Mucosa of rectum (tissue), 2 donors: ENCODE results near the gene SLC50A1.
"Not testable (repeated sequence)": the region's sequence is repeated elsewhere in the genome, so short reads cannot be mapped to it uniquely, and the experiment has no call there.

ENCODE experiments used
- H3K27ac ChIP-seq, 2 donors: one replicate each; pipeline ENCODE4 v1.7.0; 2013; ENCODE audit warnings: inconsistent platforms in 2 of 2, low read depth in 2 of 2, low read length in 2 of 2
- H3K27me3 ChIP-seq, 2 donors: one replicate each; pipeline ENCODE4 v1.7.0; 2013; ENCODE audit warnings: low read length in 2 of 2; ENCODE audit not compliant: control insufficient read depth in 2 of 2, insufficient read depth in 2 of 2
- H3K36me3 ChIP-seq, 2 donors: one replicate each; pipeline ENCODE4 v1.7.0; 2013; ENCODE audit warnings: low read length in 2 of 2; ENCODE audit not compliant: control insufficient read depth in 2 of 2, insufficient read depth in 2 of 2
- H3K4me1 ChIP-seq, 2 donors: one replicate each; pipeline ENCODE4 v1.7.0; 2013; ENCODE audit warnings: low read length in 2 of 2, mild to moderate bottlenecking in 1 of 2; ENCODE audit not compliant: control insufficient read depth in 2 of 2, insufficient read depth in 2 of 2
- H3K4me3 ChIP-seq, 2 donors: one replicate each; pipeline ENCODE4 v1.7.0; 2013; ENCODE audit warnings: low read length in 2 of 2
- H3K9ac ChIP-seq, 2 donors: one replicate each; pipeline ENCODE4 v1.7.0; 2013; ENCODE audit warnings: low read length in 2 of 2, low read depth in 1 of 2, mild to moderate bottlenecking in 1 of 2
- H3K9me3 ChIP-seq, 2 donors: one replicate each; pipeline ENCODE4 v1.7.0; 2013; ENCODE audit warnings: low read length in 2 of 2; ENCODE audit not compliant: control insufficient read depth in 2 of 2
- donor health status: healthy.
- donor health status: Normal muscosa, but diverticular disease.

The SLC50A1 gene

GRCh38 chr1:155116113-155116764 lies 19.4 kb upstream of the SLC50A1 start:
- Histone ChIP-seq H3K9ac (no peak overlapping the region), H3K9me3 (no peaks in the 10 kb centered on the region), H3K27me3 (no peaks in the 10 kb centered on the region), H3K36me3 (no peaks in the 10 kb centered on the region), H3K27ac (no peak overlapping the region), H3K4me3 (no peak overlapping the region), H3K4me1 (peaks cover 17 to 31% of the 10 kb centered on the region in 2 donors)

- Histone ChIP-seq H3K27ac (no peak overlapping the region), H3K36me3 (no peaks in the 10 kb centered on the region), H3K9me3 (no peaks in the 10 kb centered on the region), H3K27me3 (no peaks in the 10 kb centered on the region), H3K4me3 (no peak overlapping the region), H3K4me1 (peaks cover 17 to 31% of the 10 kb centered on the region in 2 donors), H3K9ac (no peak overlapping the region)
Observed at GRCh38 chr1:155117610-155118009, 18.0 kb upstream of the SLC50A1 start.

GRCh38 chr1:155118090-155118489 lies 17.6 kb upstream of the SLC50A1 start:
- H3K27me3 ChIP-seq, H3K9me3 ChIP-seq, H3K27ac ChIP-seq, H3K36me3 ChIP-seq, H3K4me3 ChIP-seq, H3K9ac ChIP-seq: not testable (repeated sequence)
- H3K4me1 ChIP-seq, result peaks cover 17 to 31% of the 10 kb centered on the region in 2 donors

GRCh38 chr1:155120253-155120652 lies 15.4 kb upstream of the SLC50A1 start:
- H3K9ac ChIP-seq, result peak overlapping the region in 1 of 2 donors; percentile 39
- no peak overlapping the region for H3K4me3 ChIP-seq
- no peaks in the 10 kb centered on the region for H3K36me3 ChIP-seq
- H3K9me3 ChIP-seq, result no peaks in the 10 kb centered on the region
- H3K27me3 ChIP-seq, result no peaks in the 10 kb centered on the region
- H3K4me1 ChIP-seq, result peaks cover 28 to 48% of the 10 kb centered on the region in 2 donors
- peak overlapping the region in 1 of 2 donors; percentile 53 for H3K27ac ChIP-seq

- no peaks in the 10 kb centered on the region for H3K27me3 ChIP-seq
- H3K27ac ChIP-seq, result no peak overlapping the region
- peaks cover 37 to 58% of the 10 kb centered on the region in 2 donors for H3K4me1 ChIP-seq
- no peaks in the 10 kb centered on the region for H3K36me3 ChIP-seq
- no peak overlapping the region for H3K9ac ChIP-seq
- no peaks in the 10 kb centered on the region for H3K9me3 ChIP-seq
- no peak overlapping the region for H3K4me3 ChIP-seq
Observed at GRCh38 chr1:155121249-155121648, 14.4 kb upstream of the SLC50A1 start.

DNA sequence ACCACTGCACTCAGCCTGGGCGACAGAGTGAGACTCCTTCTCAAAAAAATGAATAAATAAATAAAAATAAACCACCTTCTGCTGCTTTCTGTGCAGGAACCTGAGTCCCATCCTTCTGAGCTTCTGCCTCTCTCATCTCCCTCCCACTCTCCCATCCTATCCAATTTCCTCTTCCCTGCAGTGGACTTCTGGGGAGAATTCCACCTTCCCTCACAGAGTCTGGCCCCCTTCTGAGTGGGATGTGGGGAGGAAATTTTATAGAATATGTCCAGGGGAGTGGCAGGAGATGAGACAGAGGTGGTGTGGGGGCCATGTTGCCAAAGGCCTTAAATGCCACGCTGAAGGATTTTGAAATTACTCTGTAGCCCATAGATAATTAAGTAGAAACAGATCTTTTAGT lies 13.3 kb upstream of the SLC50A1 start:
- no peaks in the 10 kb centered on the region for H3K9me3 ChIP-seq
- peaks cover 0 to 4% of the 10 kb centered on the region in 2 donors for H3K27me3 ChIP-seq
- no peak overlapping the region for H3K27ac ChIP-seq
- H3K4me1 ChIP-seq, result peaks cover 46 to 62% of the 10 kb centered on the region in 2 donors
- H3K4me3 ChIP-seq, result no peak overlapping the region
- H3K36me3 ChIP-seq, result no peaks in the 10 kb centered on the region
- no peak overlapping the region for H3K9ac ChIP-seq

GRCh38 chr1:155123801-155124200 lies 11.9 kb upstream of the SLC50A1 start:
- H3K4me1 ChIP-seq, result peaks cover 51 to 61% of the 10 kb centered on the region in 2 donors
- H3K27me3 ChIP-seq, result peaks cover 3 to 6% of the 10 kb centered on the region in 2 donors
- no peaks in the 10 kb centered on the region for H3K36me3 ChIP-seq
- peak overlapping the region in 1 of 2 donors; percentile 99 for H3K9ac ChIP-seq
- H3K4me3 ChIP-seq, result no peak overlapping the region
- no peaks in the 10 kb centered on the region for H3K9me3 ChIP-seq
- peak overlapping the region; percentile 83 to 97 for H3K27ac ChIP-seq

GRCh38 chr1:155124503-155125463 lies 10.9 kb upstream of the SLC50A1 start:
- peak overlapping the region; percentile 83 to 97 for H3K27ac ChIP-seq

GRCh38 chr1:155125511-155125945 lies 10.1 kb upstream of the SLC50A1 start:
- no peaks in the 10 kb centered on the region for H3K36me3 ChIP-seq
- H3K27ac ChIP-seq, result peak overlapping the region; percentile 83 to 97
- H3K4me1 ChIP-seq, result peaks cover 50 to 64% of the 10 kb centered on the region in 2 donors
- H3K4me3 ChIP-seq, result no peak overlapping the region
- H3K27me3 ChIP-seq, result peaks cover 3 to 6% of the 10 kb centered on the region in 2 donors
- H3K9me3 ChIP-seq, result no peaks in the 10 kb centered on the region
- H3K9ac ChIP-seq, result peak overlapping the region; percentile 38 to 99

More at GRCh38 chr1:155124503-155125463, 10.9 kb upstream of the SLC50A1 start:
- H3K9me3 ChIP-seq, result no peaks in the 10 kb centered on the region
- H3K9ac ChIP-seq, result peak overlapping the region; percentile 56 to 99
- H3K4me3 ChIP-seq, result no peak overlapping the region
- no peaks in the 10 kb centered on the region for H3K36me3 ChIP-seq
- H3K4me1 ChIP-seq, result peaks cover 52 to 64% of the 10 kb centered on the region in 2 donors
- peaks cover 3 to 6% of the 10 kb centered on the region in 2 donors for H3K27me3 ChIP-seq
